Measurements from ENCODE around the gene FMNL2.

Gene FMNL2

DNA sequence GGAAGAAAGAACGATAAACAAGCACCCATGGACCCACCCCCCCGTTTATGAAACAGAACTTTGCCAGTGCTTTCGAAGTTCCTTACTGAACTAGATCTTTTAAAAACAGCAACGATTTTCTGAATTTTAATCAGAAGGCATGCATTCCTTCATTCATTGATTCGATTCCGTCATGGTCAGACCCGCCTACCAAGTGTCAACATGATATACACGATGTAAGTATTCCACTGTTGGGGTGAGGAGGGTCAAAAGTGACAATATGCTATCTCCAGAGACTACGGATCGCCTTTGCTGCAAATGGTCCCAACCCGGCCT, 316 bp upstream of the FMNL2 start:
- Histone ChIP-seq H2BK15ac (ENCODE audit: low read length) (no peak overlapping the region), H3K4me3 (ENCODE audit: low read length in 2 of 2) (peak overlapping the region in 1 of 2 donors; percentile 76), H2AFZ (ENCODE audit: low read length) (peak overlapping the region; percentile 94), H2BK12ac (ENCODE audit: low read length) (no peak overlapping the region), H3K18ac (ENCODE audit: low read length) (no peak overlapping the region), H2BK5ac (ENCODE audit: low read length) (no peak overlapping the region), H3K4me1 (ENCODE audit: control insufficient read depth in 2 of 2, insufficient read depth in 1 of 2, low read depth in 1 of 2, low read length in 2 of 2) (peaks cover 6 to 9% of the 10 kb centered on the region in 2 donors), H3K9me3 (replicated peaks in 1 of 2; ENCODE audit: control insufficient read depth in 2 of 2, insufficient read depth in 1 of 2, low read depth in 1 of 2, low read length in 2 of 2) (no peaks in the 10 kb centered on the region), H4K8ac (ENCODE audit: low read depth, low read length) (no peak overlapping the region), H3K14ac (ENCODE audit: low read length) (no peak overlapping the region), H4K91ac (ENCODE audit: low read depth, low read length, poor library complexity) (no peak overlapping the region), H3K4me2 (ENCODE audit: insufficient read depth, low read length, poor library complexity, severe bottlenecking) (peak overlapping the region; percentile 29), H2AK5ac (ENCODE audit: low read depth, low read length) (no peak overlapping the region), H3K36me3 (replicated peaks in 1 of 2; ENCODE audit: control insufficient read depth in 2 of 2, insufficient read depth in 2 of 2, low read length in 2 of 2) (peaks cover 0 to 4% of the 10 kb centered on the region in 2 donors), H3K23ac (ENCODE audit: low read depth, low read length, poor library complexity) (no peak overlapping the region), H2BK120ac (ENCODE audit: low read depth, low read length) (no peak overlapping the region), H3K27ac (replicated peaks; ENCODE audit: low read length) (no peak overlapping the region), H3K79me1 (ENCODE audit: low read depth, low read length) (no peaks in the 10 kb centered on the region), H3K27me3 (ENCODE audit: control insufficient read depth in 3 of 3, insufficient read depth in 3 of 3, low read depth in 1 of 3, low read length in 3 of 3) (no peaks in the 10 kb centered on the region), H3K4ac (ENCODE audit: low read length) (no peak overlapping the region), H3K9ac (ENCODE audit: low read depth, low read length, poor library complexity) (no peak overlapping the region)
- no peak for DNase-seq (ENCODE audit: low spot score)
- no CpG with 5 or more reads among the region's 11 CpGs for WGBS, 2 donors (ENCODE audit: extremely low coverage in 2 of 2, insufficient read length in 2 of 2, insufficient replicate concordance in 1 of 2)

DNA sequence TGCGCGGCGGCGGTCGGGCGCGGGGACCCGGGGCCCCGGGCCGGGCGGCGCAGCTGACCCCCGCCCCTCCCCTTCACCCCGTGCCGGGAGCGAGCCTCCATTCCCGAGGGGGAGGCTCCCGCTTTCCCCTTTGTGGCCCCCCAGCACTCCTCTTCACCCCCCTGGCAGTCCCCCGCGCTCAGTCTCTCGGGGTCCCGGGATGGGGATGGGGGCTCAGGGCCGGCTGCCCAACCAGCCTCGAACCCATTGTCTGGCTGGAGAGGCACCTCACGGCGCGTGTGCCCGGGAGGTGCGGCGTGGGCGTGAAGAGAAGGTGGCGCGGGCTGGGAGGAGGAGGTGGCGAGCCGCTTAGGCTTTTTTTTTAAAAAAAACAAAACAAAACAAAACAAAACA, 748 bp downstream of the FMNL2 start:
- peak overlapping the region; percentile 76 to 99 for H3K4me3 ChIP-seq (ENCODE audit: low read length in 2 of 2)
- WGBS, 2 donors (ENCODE audit: extremely low coverage in 2 of 2, insufficient read length in 2 of 2, insufficient replicate concordance in 1 of 2), result no CpG with 5 or more reads among the region's 35 CpGs

DNA sequence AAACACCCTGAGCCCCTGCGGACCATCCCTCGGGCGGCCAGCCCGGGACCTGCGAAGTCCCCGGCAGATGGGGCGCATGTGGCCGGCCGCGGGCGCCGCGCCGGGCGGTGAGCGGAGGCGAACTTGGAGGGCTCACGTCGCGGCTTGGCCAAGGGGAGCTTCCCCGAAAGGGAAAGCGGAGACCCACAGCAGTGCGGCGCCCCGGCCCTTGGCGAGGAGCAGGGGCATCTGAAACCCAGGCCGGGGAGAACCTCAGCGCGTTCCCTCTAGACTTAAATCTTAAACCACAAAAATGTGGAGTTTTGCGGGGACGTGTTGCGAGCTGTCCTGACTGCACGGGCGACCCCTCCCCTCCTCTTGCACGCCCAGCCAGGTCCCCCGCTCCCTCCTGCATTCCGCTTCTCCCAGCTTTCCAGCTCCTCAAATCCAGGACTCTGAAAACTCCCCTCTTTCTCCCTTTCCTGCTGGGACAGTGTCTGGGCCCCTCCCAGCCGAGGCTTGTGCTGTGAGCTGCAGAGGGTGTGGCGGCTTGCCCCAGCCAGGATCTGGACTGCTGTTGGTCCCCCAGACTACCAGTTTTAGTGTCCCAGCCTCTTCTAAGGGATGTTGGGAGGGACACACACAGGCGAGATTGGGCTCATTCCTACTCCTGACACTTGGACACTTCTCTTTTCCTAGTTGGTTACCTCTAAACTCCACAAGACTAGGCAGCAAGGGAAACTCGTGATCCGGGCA, 1.3 kb downstream of the FMNL2 start:
- Histone ChIP-seq H3K4ac (ENCODE audit: low read length) (no peak overlapping the region), H2AK5ac (ENCODE audit: low read depth, low read length) (peak overlapping the region; percentile 57), H2BK12ac (ENCODE audit: low read length) (no peak overlapping the region), H2BK15ac (ENCODE audit: low read length) (no peak overlapping the region), H4K8ac (ENCODE audit: low read depth, low read length) (no peak overlapping the region), H3K9me3 (replicated peaks in 1 of 2; ENCODE audit: control insufficient read depth in 2 of 2, insufficient read depth in 1 of 2, low read depth in 1 of 2, low read length in 2 of 2) (no peaks in the 10 kb centered on the region), H4K91ac (ENCODE audit: low read depth, low read length, poor library complexity) (no peak overlapping the region), H3K79me1 (ENCODE audit: low read depth, low read length) (no peaks in the 10 kb centered on the region), H3K18ac (ENCODE audit: low read length) (peak overlapping the region; percentile 79), H3K4me2 (ENCODE audit: insufficient read depth, low read length, poor library complexity, severe bottlenecking) (peak overlapping the region; percentile 92), H3K23ac (ENCODE audit: low read depth, low read length, poor library complexity) (no peak overlapping the region), H2BK5ac (ENCODE audit: low read length) (peak overlapping the region; percentile 35), H2AFZ (ENCODE audit: low read length) (peak overlapping the region; percentile 94), H3K4me1 (ENCODE audit: control insufficient read depth in 2 of 2, insufficient read depth in 1 of 2, low read depth in 1 of 2, low read length in 2 of 2) (peaks cover 6 to 9% of the 10 kb centered on the region in 2 donors), H3K14ac (ENCODE audit: low read length) (no peak overlapping the region), H3K4me3 (ENCODE audit: low read length in 2 of 2) (peak overlapping the region; percentile 76 to 99), H3K27ac (replicated peaks; ENCODE audit: low read length) (no peak overlapping the region), H3K36me3 (replicated peaks in 1 of 2; ENCODE audit: control insufficient read depth in 2 of 2, insufficient read depth in 2 of 2, low read length in 2 of 2) (peaks cover 0 to 12% of the 10 kb centered on the region in 2 donors), H3K27me3 (ENCODE audit: control insufficient read depth in 3 of 3, insufficient read depth in 3 of 3, low read depth in 1 of 3, low read length in 3 of 3) (no peaks in the 10 kb centered on the region), H3K9ac (ENCODE audit: low read depth, low read length, poor library complexity) (peak overlapping the region; percentile 80), H2BK120ac (ENCODE audit: low read depth, low read length) (no peak overlapping the region)
- no CpG with 5 or more reads among the region's 42 CpGs for WGBS, 2 donors (ENCODE audit: extremely low coverage in 2 of 2, insufficient read length in 2 of 2, insufficient replicate concordance in 1 of 2)
- peak; percentile 26 for DNase-seq (ENCODE audit: low spot score)

More for the DNA sequence above, 748 bp downstream of the FMNL2 start:
- peak overlapping the region; percentile 72 for H3K27ac ChIP-seq (replicated peaks; ENCODE audit: low read length)
- peak overlapping the region; percentile 97 for H3K18ac ChIP-seq (ENCODE audit: low read length)
- peak overlapping the region; percentile 57 for H2AK5ac ChIP-seq (ENCODE audit: low read depth, low read length)
- peaks cover 6 to 9% of the 10 kb centered on the region in 2 donors for H3K4me1 ChIP-seq (ENCODE audit: control insufficient read depth in 2 of 2, insufficient read depth in 1 of 2, low read depth in 1 of 2, low read length in 2 of 2)
- peak overlapping the region; percentile 92 for H3K4me2 ChIP-seq (ENCODE audit: insufficient read depth, low read length, poor library complexity, severe bottlenecking)
- H2BK12ac ChIP-seq (ENCODE audit: low read length), result no peak overlapping the region
- peak overlapping the region; percentile 35 for H2BK5ac ChIP-seq (ENCODE audit: low read length)
- peak; percentile 48 for DNase-seq (ENCODE audit: low spot score)
- peak overlapping the region; percentile 94 for H2AFZ ChIP-seq (ENCODE audit: low read length)
- H3K36me3 ChIP-seq (replicated peaks in 1 of 2; ENCODE audit: control insufficient read depth in 2 of 2, insufficient read depth in 2 of 2, low read length in 2 of 2), result peaks cover 0 to 9% of the 10 kb centered on the region in 2 donors
- H3K9ac ChIP-seq (ENCODE audit: low read depth, low read length, poor library complexity), result peak overlapping the region; percentile 94
- peak overlapping the region; percentile 86 for H3K23ac ChIP-seq (ENCODE audit: low read depth, low read length, poor library complexity)
- H2BK15ac ChIP-seq (ENCODE audit: low read length), result no peak overlapping the region
- no peak overlapping the region for H4K8ac ChIP-seq (ENCODE audit: low read depth, low read length)
- peak overlapping the region; percentile 74 for H3K14ac ChIP-seq (ENCODE audit: low read length)
- no peaks in the 10 kb centered on the region for H3K27me3 ChIP-seq (ENCODE audit: control insufficient read depth in 3 of 3, insufficient read depth in 3 of 3, low read depth in 1 of 3, low read length in 3 of 3)
- H4K91ac ChIP-seq (ENCODE audit: low read depth, low read length, poor library complexity), result no peak overlapping the region
- no peaks in the 10 kb centered on the region for H3K9me3 ChIP-seq (replicated peaks in 1 of 2; ENCODE audit: control insufficient read depth in 2 of 2, insufficient read depth in 1 of 2, low read depth in 1 of 2, low read length in 2 of 2)
- H3K79me1 ChIP-seq (ENCODE audit: low read depth, low read length), result no peaks in the 10 kb centered on the region
- no peak overlapping the region for H3K4ac ChIP-seq (ENCODE audit: low read length)
- H2BK120ac ChIP-seq (ENCODE audit: low read depth, low read length), result no peak overlapping the region

DNA sequence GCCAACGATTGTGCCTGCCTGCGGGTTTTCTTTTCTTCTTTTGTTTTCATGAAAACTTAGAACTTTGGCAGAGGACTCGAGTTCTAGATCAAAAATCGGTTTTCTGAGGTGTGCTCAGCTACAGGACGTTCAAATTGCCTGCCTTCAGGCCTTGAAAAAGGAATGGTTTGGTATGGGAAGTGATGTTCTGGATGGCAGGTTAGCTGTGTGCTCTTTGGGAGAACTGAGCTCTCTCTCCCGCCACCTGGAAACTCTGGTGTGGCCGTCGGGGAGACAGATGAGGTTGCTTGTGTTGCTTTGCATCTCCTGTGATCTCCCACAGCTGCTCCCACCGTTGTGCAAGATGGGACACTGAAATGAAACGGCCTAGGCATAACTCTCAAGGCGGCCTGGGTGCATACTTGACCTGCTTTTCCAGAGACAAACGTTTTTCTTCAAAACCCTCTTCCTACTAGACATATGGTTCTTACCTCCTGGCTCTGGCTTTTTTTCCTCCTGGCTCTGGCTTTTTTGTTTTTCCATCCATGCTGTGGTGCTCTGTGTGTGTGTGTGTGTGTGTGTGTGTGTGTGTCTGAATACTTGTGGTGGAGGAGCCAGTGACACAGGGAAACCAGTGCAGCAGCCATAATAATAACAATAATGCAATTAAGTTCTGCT, 2.0 kb downstream of the FMNL2 start:
- Histone ChIP-seq H3K23ac (ENCODE audit: low read depth, low read length, poor library complexity) (no peak overlapping the region), H3K27me3 (ENCODE audit: control insufficient read depth in 3 of 3, insufficient read depth in 3 of 3, low read depth in 1 of 3, low read length in 3 of 3) (no peaks in the 10 kb centered on the region), H4K8ac (ENCODE audit: low read depth, low read length) (no peak overlapping the region), H2BK12ac (ENCODE audit: low read length) (no peak overlapping the region), H3K4me3 (ENCODE audit: low read length in 2 of 2) (peak overlapping the region; percentile 76 to 99), H3K27ac (replicated peaks; ENCODE audit: low read length) (no peak overlapping the region), H3K79me1 (ENCODE audit: low read depth, low read length) (no peaks in the 10 kb centered on the region), H2AFZ (ENCODE audit: low read length) (peak overlapping the region; percentile 94), H3K36me3 (replicated peaks in 1 of 2; ENCODE audit: control insufficient read depth in 2 of 2, insufficient read depth in 2 of 2, low read length in 2 of 2) (peaks cover 0 to 19% of the 10 kb centered on the region in 2 donors), H4K91ac (ENCODE audit: low read depth, low read length, poor library complexity) (no peak overlapping the region), H2BK15ac (ENCODE audit: low read length) (no peak overlapping the region), H3K18ac (ENCODE audit: low read length) (peak overlapping the region; percentile 24), H3K4me2 (ENCODE audit: insufficient read depth, low read length, poor library complexity, severe bottlenecking) (peak overlapping the region; percentile 92), H3K4me1 (ENCODE audit: control insufficient read depth in 2 of 2, insufficient read depth in 1 of 2, low read depth in 1 of 2, low read length in 2 of 2) (peaks cover 6 to 9% of the 10 kb centered on the region in 2 donors), H2BK120ac (ENCODE audit: low read depth, low read length) (no peak overlapping the region), H2BK5ac (ENCODE audit: low read length) (no peak overlapping the region), H3K4ac (ENCODE audit: low read length) (no peak overlapping the region), H3K9me3 (replicated peaks in 1 of 2; ENCODE audit: control insufficient read depth in 2 of 2, insufficient read depth in 1 of 2, low read depth in 1 of 2, low read length in 2 of 2) (no peaks in the 10 kb centered on the region), H2AK5ac (ENCODE audit: low read depth, low read length) (no peak overlapping the region), H3K14ac (ENCODE audit: low read length) (no peak overlapping the region), H3K9ac (ENCODE audit: low read depth, low read length, poor library complexity) (peak overlapping the region; percentile 68)
- no CpG with 5 or more reads among the region's 12 CpGs for WGBS, 2 donors (ENCODE audit: extremely low coverage in 2 of 2, insufficient read length in 2 of 2, insufficient replicate concordance in 1 of 2)
- peak; percentile 11 for DNase-seq (ENCODE audit: low spot score)
